Natural killer cell treated with Interleukin-12 subunit alpha and Interleukin-12 subunit beta and Interleukin-15 and Interleukin-18, amount 100 ng/mL, for 72 hours (primary cell): ENCODE results near the gene BMP5. TPM values are rescaled to one million over a fixed set of nuclear protein-coding genes. Genes with fewer than 3 reads are reported as not detected.
"Not testable (repeated sequence)": the region's sequence is repeated elsewhere in the genome, so short reads cannot be mapped to it uniquely, and the experiment has no call there.

Experiments
- ATAC-seq, 2 donors: fragments of 150-1000 bp; cut with Tn5 transposase in 1 of 2; sonication (Bioruptor Pico), chemical (Tn5 transposase) in 1 of 2; 2 replicates each; pipeline ENCODE4 v1.10.0; 2021
- DNase-seq: peaks from one replicate; pipeline ENCODE4 v3.0.0; 2022; ENCODE audit warnings: low spot score
- H3K27ac Mint-ChIP-seq, 2 donors: 1 replicate in 1 of 2; 2 replicates in 1 of 2; pipeline ENCODE4 v1.8.0; 2022; ENCODE audit warnings: mixed read lengths in 2 of 2, mild to moderate bottlenecking in 1 of 2, moderate library complexity in 1 of 2
- H3K27me3 Mint-ChIP-seq, 2 donors: 1 replicate in 1 of 2; 2 replicates in 1 of 2; pipeline ENCODE4 v1.8.0; 2022; ENCODE audit warnings: mixed read lengths in 2 of 2
- H3K36me3 Mint-ChIP-seq: one replicate; pipeline ENCODE4 v1.8.0; 2022; ENCODE audit warnings: mixed read lengths
- H3K4me1 Mint-ChIP-seq, 2 donors: 1 replicate in 1 of 2; 2 replicates in 1 of 2; pipeline ENCODE4 v1.8.0; 2022; ENCODE audit warnings: low read depth in 2 of 2, mixed read lengths in 2 of 2, mild to moderate bottlenecking in 1 of 2
- H3K4me3 Mint-ChIP-seq: one replicate; pipeline ENCODE4 v1.8.0; 2022; ENCODE audit warnings: mixed read lengths
- H3K9me3 Mint-ChIP-seq: 2 replicates; pipeline ENCODE4 v1.8.0; 2022; ENCODE audit warnings: mixed read lengths
- total RNA-seq, 2 donors: library from RNA; stranded (reverse); gene quantifications; one replicate each; pipeline ENCODE4 v1.2.3, GENCODE V29; 2022

BMP5 gene
- not detected for total RNA-seq

- no peaks in the 10 kb centered on the region for H3K4me1 Mint-ChIP-seq
- no peak within 1 kb of the TSS for H3K4me3 Mint-ChIP-seq
- H3K27me3 Mint-ChIP-seq: no peaks in the 10 kb centered on the region
- H3K9me3 Mint-ChIP-seq: no peaks in the 10 kb centered on the region
- ATAC-seq (no peak), DNase-seq (no peak)
- no peak within 1 kb of the TSS for H3K27ac Mint-ChIP-seq
- no peaks in the 10 kb centered on the region for H3K36me3 Mint-ChIP-seq
Measured at GRCh38 chr6:55875400-55875799, at the start of gene BMP5. TSS of gene BMP5 (minus strand) at chr6:55875590. CDS start at chr6:55874865, 725 bp downstream.

- Mint-ChIP-seq H3K27ac (no peak overlapping the region), H3K27me3 (no peaks in the 10 kb centered on the region), H3K4me3 (no peak overlapping the region), H3K9me3 (peaks cover 13% of the 10 kb centered on the region), H3K36me3 (peaks cover 4% of the 10 kb centered on the region), H3K4me1 (no peaks in the 10 kb centered on the region)
- DNase-seq (no peak), ATAC-seq (no peak)
Measured at GRCh38 chr6:55922406-55922805, 47.0 kb upstream of the BMP5 start.

- H3K4me1 Mint-ChIP-seq: no peaks in the 10 kb centered on the region
- H3K27ac Mint-ChIP-seq: no peak overlapping the region
- peaks cover 4% of the 10 kb centered on the region for H3K36me3 Mint-ChIP-seq
- no peak overlapping the region for H3K4me3 Mint-ChIP-seq
- DNase-seq (no peak), ATAC-seq (peak in 1 of 2 donors; percentile 24)
- H3K27me3 Mint-ChIP-seq: no peaks in the 10 kb centered on the region
- H3K9me3 Mint-ChIP-seq: peaks cover 10% of the 10 kb centered on the region
Measured at GRCh38 chr6:55919716-55920308, 44.4 kb upstream of the BMP5 start.

- Mint-ChIP-seq H3K27me3 (no peaks in the 10 kb centered on the region), H3K4me3 (no peak overlapping the region), H3K27ac (no peak overlapping the region), H3K36me3 (peaks cover 4% of the 10 kb centered on the region), H3K4me1 (no peaks in the 10 kb centered on the region), H3K9me3 (peaks cover 6% of the 10 kb centered on the region)
- no peak for ATAC-seq
- no peak for DNase-seq
Measured at GRCh38 chr6:55918639-55919038, 43.2 kb upstream of the BMP5 start.

GRCh38 chr6:55917751-55918415, 42.5 kb upstream of the BMP5 start:
- Mint-ChIP-seq H3K4me3 (no peak overlapping the region), H3K27ac (no peak overlapping the region), H3K4me1 (no peaks in the 10 kb centered on the region), H3K36me3 (peaks cover 4% of the 10 kb centered on the region), H3K9me3 (peaks cover 5% of the 10 kb centered on the region), H3K27me3 (no peaks in the 10 kb centered on the region)
- DNase-seq: no peak
- no peak for ATAC-seq

DNA sequence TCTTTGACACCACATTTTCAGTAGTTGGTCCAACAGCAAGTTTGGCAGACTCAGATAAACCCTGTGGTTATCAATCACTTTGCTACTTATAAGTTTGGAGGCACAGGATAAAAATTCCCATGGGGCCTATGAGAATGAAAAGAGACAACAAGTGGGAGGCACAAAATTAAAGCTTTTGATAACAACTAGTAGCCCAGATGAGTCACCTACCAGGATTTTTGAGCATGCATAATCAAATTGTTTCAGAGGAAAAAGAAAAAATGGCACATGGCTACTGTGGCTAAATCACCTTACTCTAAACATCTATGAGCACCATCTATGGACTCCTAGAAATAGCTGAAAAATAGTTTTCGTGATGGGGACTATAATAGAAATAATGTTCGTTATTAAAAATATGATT, 40.8 kb upstream of the BMP5 start:
- H3K4me3 Mint-ChIP-seq: no peak overlapping the region
- no peaks in the 10 kb centered on the region for H3K27me3 Mint-ChIP-seq
- peaks cover 4% of the 10 kb centered on the region for H3K36me3 Mint-ChIP-seq
- no peak overlapping the region for H3K27ac Mint-ChIP-seq
- no peak for ATAC-seq
- no peak for DNase-seq
- H3K9me3 Mint-ChIP-seq: no peaks in the 10 kb centered on the region
- H3K4me1 Mint-ChIP-seq: no peaks in the 10 kb centered on the region

DNA sequence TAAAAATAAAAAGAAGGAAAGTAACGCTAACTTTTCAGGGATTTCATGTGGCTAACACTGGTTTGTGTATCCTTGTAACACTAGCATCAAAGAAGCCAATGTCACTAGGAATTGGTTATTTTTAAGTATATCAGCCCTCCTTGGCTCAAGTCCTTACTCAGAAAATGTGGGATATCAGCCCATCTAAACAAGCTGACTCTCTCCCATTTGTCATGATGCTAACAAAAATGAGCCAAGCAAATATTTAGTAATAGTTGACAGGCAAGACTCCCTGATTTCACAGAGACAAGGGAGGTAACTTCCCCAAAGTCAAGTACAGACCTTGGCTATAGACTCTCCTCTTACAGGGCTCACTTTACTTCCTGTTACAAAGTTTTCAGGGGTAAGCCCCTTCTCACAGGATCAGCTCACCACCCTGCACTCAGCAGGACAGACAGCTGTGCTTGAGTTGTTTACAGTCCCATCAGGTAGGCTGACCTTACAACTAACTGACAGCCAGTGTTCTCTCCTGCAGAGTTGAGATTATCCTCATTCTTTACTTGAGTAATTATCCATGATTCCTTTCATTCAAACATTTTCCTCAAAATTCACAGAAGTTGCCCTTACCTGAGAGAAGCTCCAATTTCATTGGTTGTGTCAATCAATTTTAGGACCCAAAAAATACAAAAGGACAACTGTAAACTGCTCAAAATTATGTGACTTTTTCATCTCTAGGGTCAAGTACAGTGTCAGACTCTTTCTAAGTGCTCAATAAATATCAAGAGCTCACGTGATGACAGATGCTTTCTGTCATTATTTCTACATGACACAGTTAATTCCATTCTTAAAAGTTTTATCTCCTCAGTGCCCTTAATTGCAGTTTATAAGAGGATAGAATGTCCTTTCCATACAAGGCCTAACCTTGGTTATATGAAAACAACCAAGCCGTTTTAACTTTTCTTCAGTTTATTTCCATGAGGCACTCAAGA, 38.1 kb upstream of the BMP5 start:
- H3K27me3 Mint-ChIP-seq: no peaks in the 10 kb centered on the region
- DNase-seq (no peak), ATAC-seq (no peak)
- H3K9me3 Mint-ChIP-seq: no peaks in the 10 kb centered on the region
- H3K27ac Mint-ChIP-seq: no peak overlapping the region
- no peak overlapping the region for H3K4me3 Mint-ChIP-seq
- no peaks in the 10 kb centered on the region for H3K4me1 Mint-ChIP-seq
- H3K36me3 Mint-ChIP-seq: no peaks in the 10 kb centered on the region

- not testable (repeated sequence) for H3K9me3 Mint-ChIP-seq, H3K36me3 Mint-ChIP-seq, H3K4me1 Mint-ChIP-seq, H3K4me3 Mint-ChIP-seq, DNase-seq, H3K27me3 Mint-ChIP-seq, ATAC-seq, H3K27ac Mint-ChIP-seq
Measured at GRCh38 chr6:55910466-55910865, 35.1 kb upstream of the BMP5 start.

DNA sequence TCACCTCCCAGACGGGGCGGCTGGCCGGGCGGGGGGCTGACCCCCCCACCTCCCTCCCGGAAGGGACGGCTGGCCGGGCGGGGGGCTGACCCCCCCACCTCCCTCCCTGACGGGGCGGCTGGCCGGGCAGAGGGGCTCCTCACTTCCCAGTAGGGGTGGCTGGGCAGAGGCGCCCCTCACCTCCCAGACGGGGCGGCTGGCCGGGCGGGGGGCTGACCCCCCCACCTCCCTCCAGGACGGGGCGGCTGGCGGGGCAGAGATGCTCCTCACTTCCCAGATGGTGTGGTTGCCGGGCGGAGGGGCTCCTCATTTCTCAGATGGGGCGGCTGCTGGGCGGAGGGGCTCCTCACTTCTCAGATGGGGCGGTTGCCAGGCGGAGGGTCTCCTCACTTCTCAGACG, 34.5 kb upstream of the BMP5 start:
- not testable (repeated sequence) for DNase-seq, H3K4me1 Mint-ChIP-seq, H3K9me3 Mint-ChIP-seq, H3K27ac Mint-ChIP-seq, H3K27me3 Mint-ChIP-seq, H3K4me3 Mint-ChIP-seq, ATAC-seq, H3K36me3 Mint-ChIP-seq

DNA sequence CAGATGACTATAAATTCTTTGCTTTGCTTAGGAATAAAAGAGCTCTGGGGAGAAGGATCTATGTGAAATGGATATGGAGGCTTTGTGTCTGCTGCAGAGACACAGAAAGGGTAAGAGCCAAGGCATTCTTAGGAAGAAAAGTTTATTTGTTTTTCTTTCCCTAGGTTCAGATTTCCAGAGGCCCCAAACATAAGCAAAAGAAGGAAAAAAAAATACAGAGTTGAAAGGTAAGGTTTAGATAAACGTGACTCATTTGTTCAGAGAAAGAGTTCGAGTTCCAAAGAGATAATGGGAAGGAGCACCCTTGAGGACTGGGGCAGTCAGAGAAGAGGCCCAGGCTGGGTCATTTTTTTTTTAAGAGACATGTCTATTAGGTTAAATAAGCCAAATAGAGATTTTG, 27.4 kb upstream of the BMP5 start:
- no peaks in the 10 kb centered on the region for H3K36me3 Mint-ChIP-seq
- H3K27ac Mint-ChIP-seq: no peak overlapping the region
- H3K4me1 Mint-ChIP-seq: no peaks in the 10 kb centered on the region
- H3K27me3 Mint-ChIP-seq: no peaks in the 10 kb centered on the region
- peaks cover 17% of the 10 kb centered on the region for H3K9me3 Mint-ChIP-seq
- DNase-seq (no peak), ATAC-seq (no peak)
- no peak overlapping the region for H3K4me3 Mint-ChIP-seq

DNA sequence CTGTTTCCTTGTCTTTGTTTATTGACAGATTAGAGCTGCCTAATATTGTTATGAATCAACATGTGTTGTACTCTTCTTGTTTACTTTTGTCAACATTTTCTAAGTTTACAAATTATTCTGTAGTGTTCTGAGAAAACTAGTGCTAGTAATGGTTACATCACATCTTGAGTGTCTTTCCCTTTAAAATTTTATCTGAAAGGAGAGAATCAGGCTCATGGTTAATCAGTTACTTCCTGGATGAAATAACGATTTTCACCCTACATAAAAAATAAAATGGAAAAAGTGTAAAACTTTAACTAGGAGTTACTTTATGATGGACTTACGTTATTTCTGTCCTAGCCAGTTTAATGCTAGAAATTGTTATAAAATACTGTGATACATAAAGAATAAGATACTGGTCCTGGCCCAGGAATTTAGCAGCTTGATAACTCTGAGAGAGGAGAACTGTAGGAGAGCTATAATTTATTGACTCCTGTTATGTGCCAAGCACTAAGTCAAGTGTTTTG, 26.4 kb upstream of the BMP5 start:
- DNase-seq (no peak), ATAC-seq (no peak)
- Mint-ChIP-seq H3K4me1 (no peaks in the 10 kb centered on the region), H3K4me3 (no peak overlapping the region), H3K36me3 (no peaks in the 10 kb centered on the region), H3K27me3 (no peaks in the 10 kb centered on the region), H3K9me3 (peaks cover 17% of the 10 kb centered on the region), H3K27ac (no peak overlapping the region)

- Mint-ChIP-seq H3K36me3 (peaks cover 10% of the 10 kb centered on the region), H3K4me1 (no peaks in the 10 kb centered on the region), H3K27ac (no peak overlapping the region), H3K4me3 (no peak overlapping the region), H3K9me3 (peaks cover 16% of the 10 kb centered on the region), H3K27me3 (no peaks in the 10 kb centered on the region)
- no peak for DNase-seq
- no peak for ATAC-seq
Measured at GRCh38 chr6:55898342-55898741, 23.0 kb upstream of the BMP5 start.

DNA sequence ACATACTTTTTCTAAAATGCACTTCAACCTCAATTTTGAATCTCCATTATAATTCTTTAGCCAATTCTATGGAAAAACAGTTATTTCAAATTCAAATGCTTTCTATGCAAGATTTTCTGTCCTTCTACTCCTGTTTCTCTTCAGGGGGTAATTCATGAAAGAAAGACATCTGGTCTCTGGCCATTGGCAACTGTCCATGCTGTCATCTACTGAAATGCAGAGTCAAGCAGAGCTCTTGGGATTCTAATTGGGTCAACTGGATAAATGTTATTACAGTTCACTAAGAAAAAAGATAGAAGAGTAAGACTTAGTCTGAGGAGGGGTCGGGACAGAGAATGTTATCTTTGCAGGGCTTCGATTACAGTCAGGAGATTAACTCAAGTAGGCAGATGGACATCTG, 22.0 kb upstream of the BMP5 start:
- Mint-ChIP-seq H3K9me3 (peaks cover 16% of the 10 kb centered on the region), H3K4me3 (no peak overlapping the region), H3K27ac (no peak overlapping the region), H3K4me1 (no peaks in the 10 kb centered on the region), H3K27me3 (no peaks in the 10 kb centered on the region), H3K36me3 (peaks cover 10% of the 10 kb centered on the region)
- DNase-seq (no peak), ATAC-seq (no peak)
